ENCODE data around the gene DYRK1B.
A peak's percentile ranks its signal among the peaks of the same experiment; 100 is the strongest.
"Not testable (repeated sequence)": the region's sequence is repeated elsewhere in the genome, so short reads cannot be mapped to it uniquely, and the experiment has no call there.

DNA sequence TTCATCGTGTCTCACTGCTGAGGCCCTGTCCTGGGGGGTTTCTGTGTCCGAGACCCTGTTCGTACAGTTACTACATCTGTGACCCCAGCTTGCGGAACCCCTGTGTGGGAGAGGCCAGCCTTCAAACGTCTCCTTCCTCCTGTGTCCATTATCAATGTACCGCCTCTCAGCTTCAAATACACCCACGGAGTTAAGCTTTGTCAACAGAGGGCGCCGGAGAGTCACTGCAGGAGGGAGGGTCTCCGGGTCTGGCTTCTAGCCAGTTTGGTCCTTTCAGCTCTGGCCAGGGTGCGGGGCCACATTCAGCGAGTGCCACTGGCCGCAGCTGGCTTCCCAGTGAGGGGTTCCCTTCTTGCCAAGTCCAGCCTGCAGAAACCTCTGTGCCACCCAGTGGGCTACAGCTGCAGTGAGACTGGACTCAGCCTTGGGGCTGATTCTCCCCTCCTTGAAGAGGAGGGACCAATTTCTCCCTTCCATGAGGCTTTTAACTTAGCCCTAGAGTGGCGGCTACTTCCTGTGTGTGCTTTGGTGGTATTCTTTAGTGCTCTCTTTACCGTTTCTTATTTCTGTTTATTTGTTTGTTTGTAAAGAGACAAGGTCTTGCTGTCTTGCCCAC lies 47.6 kb upstream of the DYRK1B start:
- TF ChIP-seq, protein P1, sequence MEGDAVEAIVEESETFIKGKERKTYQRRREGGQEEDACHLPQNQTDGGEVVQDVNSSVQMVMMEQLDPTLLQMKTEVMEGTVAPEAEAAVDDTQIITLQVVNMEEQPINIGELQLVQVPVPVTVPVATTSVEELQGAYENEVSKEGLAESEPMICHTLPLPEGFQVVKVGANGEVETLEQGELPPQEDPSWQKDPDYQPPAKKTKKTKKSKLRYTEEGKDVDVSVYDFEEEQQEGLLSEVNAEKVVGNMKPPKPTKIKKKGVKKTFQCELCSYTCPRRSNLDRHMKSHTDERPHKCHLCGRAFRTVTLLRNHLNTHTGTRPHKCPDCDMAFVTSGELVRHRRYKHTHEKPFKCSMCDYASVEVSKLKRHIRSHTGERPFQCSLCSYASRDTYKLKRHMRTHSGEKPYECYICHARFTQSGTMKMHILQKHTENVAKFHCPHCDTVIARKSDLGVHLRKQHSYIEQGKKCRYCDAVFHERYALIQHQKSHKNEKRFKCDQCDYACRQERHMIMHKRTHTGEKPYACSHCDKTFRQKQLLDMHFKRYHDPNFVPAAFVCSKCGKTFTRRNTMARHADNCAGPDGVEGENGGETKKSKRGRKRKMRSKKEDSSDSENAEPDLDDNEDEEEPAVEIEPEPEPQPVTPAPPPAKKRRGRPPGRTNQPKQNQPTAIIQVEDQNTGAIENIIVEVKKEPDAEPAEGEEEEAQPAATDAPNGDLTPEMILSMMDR (optimal IDR thresholded peaks at IDR 0.05 in 1 of 3, IDR thresholded peaks at IDR 0.05 in 1 of 3, conservative IDR thresholded peaks at IDR 0.05 in 1 of 3; ENCODE audit: extremely low read depth in 1 of 3, insufficient read depth in 2 of 3, low read length in 3 of 3), result peak in 1 of 3 experiments; percentile 28
- TF ChIP-seq EZH2 (IDR thresholded peaks at IDR 0.05; ENCODE audit: low read length), result not testable (repeated sequence)

Measured in keratinocyte (primary cell).